Measurements from ENCODE around the gene IPO7. TPM values are rescaled to one million over a fixed set of nuclear protein-coding genes. Genes with fewer than 3 reads are reported as not detected.

IPO7 gene
- total RNA-seq (2016; rRNA removed; fragmentation: Illumina TruSeq; extraction: Trizol) (98.4 and 197 TPM in 2 replicates), polyA plus RNA-seq (2011; rRNA removed) (53.3 and 59.4 TPM in 2 replicates), polyA minus RNA-seq (2011; rRNA and poly(A)+ RNA removed; ENCODE audit: low replicate concordance) (71.9 and 212 TPM in 2 replicates), Bru-seq, nascent RNA (percentile 89 among the genes with signal in this experiment), BruChase-seq, experiment 1, labeled RNA remaining after a 6-hour chase (percentile 96 among the genes with signal in this experiment), BruChase-seq, experiment 2, labeled RNA remaining after a 2-hour chase (percentile 94 among the genes with signal in this experiment)
- 39.9 and 42.6 TPM in 2 replicates for total RNA-seq (2016; cell fraction: cytosol; rRNA removed; fragmentation: Illumina TruSeq; extraction: Trizol; ENCODE audit: low read depth)
- 105 and 199 TPM in 2 replicates for total RNA-seq (2016; cell fraction: insoluble cytoplasmic fraction; rRNA removed; fragmentation: Illumina TruSeq; extraction: Trizol)
- 75.1 and 87.0 TPM in 2 replicates for total RNA-seq (2016; cell fraction: membrane; rRNA removed; fragmentation: Illumina TruSeq; extraction: Trizol)
- 88.7 and 109 TPM in 2 replicates for total RNA-seq (2016; cell fraction: nucleus; rRNA removed; fragmentation: Illumina TruSeq; extraction: Trizol)
- polyA plus RNA-seq (2011; cell fraction: cytosol; rRNA removed) = 26.3 and 39.4 TPM in 2 replicates
- 13.6 and 18.8 TPM in 2 replicates for polyA plus RNA-seq (2011; cell fraction: nucleus; rRNA removed)
- polyA plus RNA-seq (2012) = 81.4 and 82.2 TPM in 2 replicates
- polyA plus RNA-seq (2016; cell fraction: cytosol; fragmentation: Illumina TruSeq; extraction: Trizol; ENCODE audit: low read depth) = 5.4 and 6.1 TPM in 2 replicates
- polyA plus RNA-seq (2016; cell fraction: insoluble cytoplasmic fraction; fragmentation: Illumina TruSeq; extraction: Trizol; ENCODE audit: low read depth) = 118 and 125 TPM in 2 replicates
- polyA plus RNA-seq (2016; cell fraction: membrane; fragmentation: Illumina TruSeq; extraction: Trizol; ENCODE audit: low read depth) = 26.7 and 34.8 TPM in 2 replicates
- 70.2 and 75.8 TPM in 2 replicates for polyA plus RNA-seq (2016; cell fraction: nucleus; fragmentation: Illumina TruSeq; extraction: Trizol; ENCODE audit: insufficient read depth, low read depth)
- 213 and 224 TPM in 2 replicates for polyA minus RNA-seq (2011; cell fraction: cytosol; rRNA and poly(A)+ RNA removed)
- polyA minus RNA-seq (2011; cell fraction: nucleus; rRNA and poly(A)+ RNA removed) = 106 and 141 TPM in 2 replicates
- long read RNA-seq, experiment 1, full-length matches to known transcripts = 3 of 22 reads
- long read RNA-seq, experiment 1, partial matches to known transcripts = 18 of 22 reads
- long read RNA-seq, experiment 1, other reads (novel, unspliced or antisense) = 1 of 22 reads
- long read RNA-seq, experiment 2, full-length matches to known transcripts = 7 of 201 reads
- long read RNA-seq, experiment 2, partial matches to known transcripts = 171 of 201 reads
- long read RNA-seq, experiment 2, other reads (novel, unspliced or antisense) = 23 of 201 reads

- in situ Hi-C loops (cut with HindIII; ENCODE audit: extremely low pct_ligation_motif_present, low pct_unique_long_range_greater_than_20kb) (no loop called here), intact Hi-C loops (cut with micrococcal nuclease; ENCODE audit: unreplicated experiment) (loop anchor here (1.0 to 10.0 kb wide), 3 partner anchors 20 to 120 kb away; partner anchors contain the start of genes DENND5A and TMEM41B)
- ChIA-PET CTCF (ENCODE audit: low intra/inter-chr PET ratio, low total read pairs) (no interaction called here), POLR2A (interaction anchor here (0.7 to 3.0 kb wide), 12 partner anchors 10 to 421 kb away, joined by 3 to 59 read pairs (median 9); partner anchors contain the start of genes DENND5A, TMEM41B, TMEM9B and ZNF143)
- peak within 1 kb of the TSS; percentile 91 for H3K27ac ChIP-seq (ENCODE audit: extremely low read length, insufficient read depth, low read length)
- FAIRE-seq = no peak
- peaks cover 43% of the 10 kb centered on the region for H3K79me2 ChIP-seq (ENCODE audit: insufficient read depth, low read length)
- peak within 1 kb of the TSS; percentile 91 for H2AFZ ChIP-seq (ENCODE audit: low read length)
- under 1% methylated on average over 42 of the region's 70 CpGs for WGBS (ENCODE audit: low lambda C conversion rate)
- H3K9me3 ChIP-seq (ENCODE audit: low read length) = no peaks in the 10 kb centered on the region
- peaks cover 39% of the 10 kb centered on the region for H4K20me1 ChIP-seq (ENCODE audit: insufficient read depth, low read length)
- peaks cover 0 to 3% of the 10 kb centered on the region in 2 experiments; a peak in 4 of 5 replicates for H3K36me3 ChIP-seq (replicated peaks in 1 of 2; ENCODE audit: control insufficient read depth in 1 of 2, insufficient read depth in 2 of 2, low read length in 2 of 2)
- no TSS peak for BruUV-seq (replicated peaks)
- ATAC-seq = peak; percentile 95
- H3K4me2 ChIP-seq (ENCODE audit: low read depth, low read length) = peak within 1 kb of the TSS; percentile 87
- peak; percentile 87 for DNase-seq (ENCODE audit: low spot score)
- peaks cover 63% of the 10 kb centered on the region for H3K4me1 ChIP-seq (ENCODE audit: insufficient read depth, low read length)
- H3K4me3 ChIP-seq (replicated peaks in 1 of 3; ENCODE audit: insufficient read depth in 1 of 3, low read depth in 2 of 3, low read length in 3 of 3) = peak within 1 kb of the TSS; percentile 79 to 96 (median 93)
- H3K27me3 ChIP-seq (ENCODE audit: control insufficient read depth in 1 of 2, insufficient read depth in 2 of 2, low read length in 2 of 2) = no peaks in the 10 kb centered on the region; a peak in 1 of 5 replicates
- H3K9ac ChIP-seq (ENCODE audit: insufficient read depth, low read depth, low read length) = peak within 1 kb of the TSS; percentile 96
- TF ChIP-seq USF2 (IDR thresholded peaks at IDR 0.05; ENCODE audit: low read depth, low read length) (no peak), USF2 (CRISPR knock-in tag; IDR thresholded peaks at IDR 0.05; ENCODE audit: borderline replicate concordance) (no peak), CHD2 (IDR thresholded peaks at IDR 0.05; ENCODE audit: low read depth, low read length) (no peak), IKZF4 (CRISPR knock-in tag; IDR thresholded peaks at IDR 0.05; ENCODE audit: borderline replicate concordance, low read depth, not compliant biosample characterization) (no peak), ZNF816 (CRISPR knock-in tag; IDR thresholded peaks at IDR 0.05; ENCODE audit: borderline replicate concordance) (no peak), ZNF335 (CRISPR knock-in tag; IDR thresholded peaks at IDR 0.05) (peak; percentile 56), ZMYM2 (CRISPR knock-in tag; IDR thresholded peaks at IDR 0.05) (peak; percentile 12; the same call in 1 of the 2 replicates), RORA (CRISPR knock-in tag; IDR thresholded peaks at IDR 0.05) (no peak), SAFB2 (CRISPR knock-in tag; IDR thresholded peaks at IDR 0.05; ENCODE audit: borderline replicate concordance, low read depth) (no peak), HMG20B (CRISPR knock-in tag; conservative IDR thresholded peaks at IDR 0.05) (0 out of 2 replicates have a peak, but pooled peaks have one; percentile 26), MBD4 (IDR thresholded peaks at IDR 0.05; ENCODE audit: borderline replicate concordance, low read length) (no peak)
- TF ChIP-seq, protein P1, sequence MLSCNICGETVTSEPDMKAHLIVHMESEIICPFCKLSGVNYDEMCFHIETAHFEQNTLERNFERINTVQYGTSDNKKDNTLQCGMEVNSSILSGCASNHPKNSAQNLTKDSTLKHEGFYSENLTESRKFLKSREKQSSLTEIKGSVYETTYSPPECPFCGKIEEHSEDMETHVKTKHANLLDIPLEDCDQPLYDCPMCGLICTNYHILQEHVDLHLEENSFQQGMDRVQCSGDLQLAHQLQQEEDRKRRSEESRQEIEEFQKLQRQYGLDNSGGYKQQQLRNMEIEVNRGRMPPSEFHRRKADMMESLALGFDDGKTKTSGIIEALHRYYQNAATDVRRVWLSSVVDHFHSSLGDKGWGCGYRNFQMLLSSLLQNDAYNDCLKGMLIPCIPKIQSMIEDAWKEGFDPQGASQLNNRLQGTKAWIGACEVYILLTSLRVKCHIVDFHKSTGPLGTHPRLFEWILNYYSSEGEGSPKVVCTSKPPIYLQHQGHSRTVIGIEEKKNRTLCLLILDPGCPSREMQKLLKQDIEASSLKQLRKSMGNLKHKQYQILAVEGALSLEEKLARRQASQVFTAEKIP (CRISPR knock-in tag; IDR thresholded peaks at IDR 0.05; ENCODE audit: borderline replicate concordance) = no peak
- TF ChIP-seq, protein P2, sequence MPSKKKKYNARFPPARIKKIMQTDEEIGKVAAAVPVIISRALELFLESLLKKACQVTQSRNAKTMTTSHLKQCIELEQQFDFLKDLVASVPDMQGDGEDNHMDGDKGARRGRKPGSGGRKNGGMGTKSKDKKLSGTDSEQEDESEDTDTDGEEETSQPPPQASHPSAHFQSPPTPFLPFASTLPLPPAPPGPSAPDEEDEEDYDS (CRISPR knock-in tag; IDR thresholded peaks at IDR 0.05) = peak; percentile 79
These were observed at the start of gene IPO7 for GRCh38 chr11:9384535-9385326. Gene IPO7, plus strand, starts transcription at chr11:9384652. Its CDS starts 112 bp downstream, at chr11:9384764.

Measured in HepG2 (cell line).